Type B pancreatic cell (in vitro differentiated cells): ENCODE data around the gene QPCT. TPM values are rescaled to one million over a fixed set of nuclear protein-coding genes. Genes with fewer than 3 reads are reported as not detected.
A peak's percentile ranks its signal among the peaks of the same experiment; 100 is the strongest.
"Not testable (repeated sequence)": the region's sequence is repeated elsewhere in the genome, so short reads cannot be mapped to it uniquely, and the experiment has no call there.

ENCODE experiments used
- DNase-seq: peaks from one replicate; pipeline ENCODE4 v3.0.0; 2021; ENCODE audit warnings: mixed read lengths; ENCODE audit not compliant: unreplicated experiment; ENCODE audit errors: extremely low spot score
- H3K27ac Mint-ChIP-seq: 2 replicates; pipeline ENCODE4 v1.8.0; 2021; ENCODE audit warnings: mild to moderate bottlenecking, mixed read lengths
- H3K27me3 Mint-ChIP-seq: 2 replicates; pipeline ENCODE4 v1.8.0; 2021; ENCODE audit warnings: mixed read lengths
- H3K36me3 Mint-ChIP-seq: 2 replicates; pipeline ENCODE4 v1.8.0; 2021; ENCODE audit warnings: mixed read lengths
- H3K4me1 Mint-ChIP-seq: one replicate; pipeline ENCODE4 v1.8.0; 2021; ENCODE audit warnings: mixed read lengths; ENCODE audit not compliant: unreplicated experiment
- H3K4me3 Mint-ChIP-seq: 2 replicates; pipeline ENCODE4 v1.8.0; 2021; ENCODE audit warnings: mild to moderate bottlenecking, mixed read lengths
- H3K9me3 Mint-ChIP-seq: 2 replicates; pipeline ENCODE4 v1.8.0; 2021; ENCODE audit warnings: mixed read lengths
- CTCF ChIP-seq: fragments of 200-600 bp; sonication (generic); conservative IDR thresholded peaks from 2 replicates; pipeline ENCODE4 v1.5.0; 2021; ENCODE audit warnings: antibody characterized with exemption, mild to moderate bottlenecking
- total RNA-seq: library from RNA; stranded (reverse); gene quantifications from 2 replicates; pipeline ENCODE4 v1.2.1, GENCODE V29; 2021; ENCODE audit warnings: low replicate concordance

The QPCT gene
- total RNA-seq, 1 donor from 2014 or later, result 0.72 TPM

GRCh38 chr2:37377187-37377532 lies 32.7 kb downstream of the QPCT start:
- DNase-seq, result no peak
- Mint-ChIP-seq H3K9me3 (peaks cover under 1% of the 10 kb centered on the region), H3K27me3 (peaks cover 5% of the 10 kb centered on the region), H3K4me3 (no peak overlapping the region), H3K27ac (peak overlapping the region; percentile 71), H3K4me1 (peaks cover 13% of the 10 kb centered on the region), H3K36me3 (no peaks in the 10 kb centered on the region)
- no peak for TF ChIP-seq CTCF

- H3K27ac Mint-ChIP-seq, result peak overlapping the region; percentile 33
- no peaks in the 10 kb centered on the region for H3K36me3 Mint-ChIP-seq
These were observed 34.0 kb downstream of the QPCT start for GRCh38 chr2:37378411-37378810.

GRCh38 chr2:37379881-37380296 lies 35.5 kb downstream of the QPCT start:
- H3K36me3 Mint-ChIP-seq, result no peaks in the 10 kb centered on the region
- no peak for DNase-seq
- no peak overlapping the region for H3K4me3 Mint-ChIP-seq
- peaks cover 4% of the 10 kb centered on the region for H3K27me3 Mint-ChIP-seq
- H3K27ac Mint-ChIP-seq, result no peak overlapping the region
- peaks cover 13% of the 10 kb centered on the region for H3K4me1 Mint-ChIP-seq
- TF ChIP-seq CTCF, result no peak
- no peaks in the 10 kb centered on the region for H3K9me3 Mint-ChIP-seq

More at GRCh38 chr2:37378411-37378810, 34.0 kb downstream of the QPCT start:
- Mint-ChIP-seq H3K4me1 (peaks cover 13% of the 10 kb centered on the region), H3K27me3 (peaks cover 5% of the 10 kb centered on the region), H3K4me3 (no peak overlapping the region), H3K9me3 (no peaks in the 10 kb centered on the region)
- no peak for TF ChIP-seq CTCF
- no peak for DNase-seq

GRCh38 chr2:37380787-37381186 lies 36.4 kb downstream of the QPCT start:
- not testable (repeated sequence) for H3K36me3 Mint-ChIP-seq, DNase-seq, H3K27me3 Mint-ChIP-seq, H3K9me3 Mint-ChIP-seq, H3K27ac Mint-ChIP-seq, H3K4me3 Mint-ChIP-seq
- peaks cover 11% of the 10 kb centered on the region for H3K4me1 Mint-ChIP-seq

GRCh38 chr2:37384261-37384660 lies 39.8 kb downstream of the QPCT start:
- H3K36me3 Mint-ChIP-seq, H3K4me1 Mint-ChIP-seq, H3K27ac Mint-ChIP-seq, DNase-seq, H3K27me3 Mint-ChIP-seq, H3K4me3 Mint-ChIP-seq, H3K9me3 Mint-ChIP-seq: not testable (repeated sequence)

DNA sequence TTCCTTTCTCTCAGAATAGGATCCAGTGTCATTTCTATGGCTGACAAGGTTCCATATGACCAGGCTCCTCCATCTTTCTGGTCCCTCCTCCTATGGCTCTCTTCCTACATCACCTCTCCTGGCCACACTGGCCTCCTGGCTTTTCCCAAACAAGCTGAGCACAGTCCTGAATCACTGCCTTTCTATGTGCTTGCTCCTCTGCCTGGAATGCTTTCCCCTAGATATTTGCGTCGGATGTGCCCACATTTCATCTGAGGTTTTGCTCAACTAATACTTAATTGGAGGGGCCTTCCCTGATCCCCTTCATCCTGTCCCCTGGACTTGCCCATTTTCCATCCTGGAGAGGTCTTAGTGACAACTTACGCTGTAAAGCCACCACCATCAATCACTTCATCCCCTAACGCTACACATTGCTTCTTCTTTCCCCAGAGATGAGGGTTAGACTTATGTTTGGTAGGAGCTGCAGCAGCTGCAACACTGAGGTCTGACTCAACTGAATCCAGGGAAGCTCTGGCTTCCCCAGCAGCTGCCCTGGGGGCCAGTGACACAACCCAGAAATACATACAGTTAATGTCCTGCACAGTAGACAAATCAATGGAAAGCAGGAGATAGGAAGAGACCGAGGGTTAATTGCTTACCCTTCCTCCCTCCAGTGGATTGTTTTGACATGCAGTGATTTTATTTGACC lies 42.9 kb downstream of the QPCT start:
- no peak for TF ChIP-seq CTCF
- Mint-ChIP-seq H3K4me1 (peaks cover 4% of the 10 kb centered on the region), H3K36me3 (no peaks in the 10 kb centered on the region), H3K9me3 (no peaks in the 10 kb centered on the region), H3K27me3 (no peaks in the 10 kb centered on the region), H3K27ac (no peak overlapping the region), H3K4me3 (no peak overlapping the region)
- no peak for DNase-seq

DNA sequence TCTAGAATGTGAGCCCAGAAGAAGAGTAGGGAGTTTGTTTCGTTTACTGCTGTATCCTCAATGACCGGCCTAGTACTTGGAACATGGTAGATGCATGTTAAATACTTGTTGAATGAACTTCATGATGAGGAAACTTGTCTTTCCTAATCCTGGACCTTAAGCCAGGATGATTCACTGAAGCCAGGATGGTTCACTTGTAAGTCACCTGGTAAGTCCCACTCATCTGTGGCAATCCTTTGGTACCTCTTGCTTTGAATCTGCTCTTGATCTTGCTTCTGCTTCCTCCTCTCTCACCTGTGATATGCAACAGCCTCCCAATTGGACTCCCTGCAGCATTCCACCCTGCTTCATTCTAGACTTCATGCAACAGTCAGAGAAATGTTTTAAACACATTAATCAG lies 43.6 kb downstream of the QPCT start:
- no peaks in the 10 kb centered on the region for H3K27me3 Mint-ChIP-seq
- H3K27ac Mint-ChIP-seq, result no peak overlapping the region
- peaks cover 4% of the 10 kb centered on the region for H3K4me1 Mint-ChIP-seq
- DNase-seq, result no peak
- no peak overlapping the region for H3K4me3 Mint-ChIP-seq
- no peaks in the 10 kb centered on the region for H3K9me3 Mint-ChIP-seq
- no peaks in the 10 kb centered on the region for H3K36me3 Mint-ChIP-seq
- TF ChIP-seq CTCF, result no peak
